Heart right ventricle (tissue), 16 donors: Measurements from ENCODE around the gene DEF6. TPM values are rescaled to one million over a fixed set of nuclear protein-coding genes. Genes with fewer than 3 reads are reported as not detected.

Experiments
- ATAC-seq, 8 donors: fragments of 200-7000 bp; cut with Tn5 transposase; one replicate each; pipeline ENCODE4 v1.9.1; 2020; ENCODE audit warnings: mild to moderate bottlenecking in 8 of 8, moderate library complexity in 8 of 8, moderate number of reproducible peaks in 1 of 8
- DNase-seq, 2 donors: peaks; one replicate each; pipeline ENCODE4 v3.0.0-alpha.2; 2020
- H3K27ac ChIP-seq, 10 donors: fragments of 200-600 bp; sonication (generic) in 2 of 10; one replicate each; pipeline versions ENCODE4 v1.5.0 to v1.8.0; 2020 to 2022; ENCODE audit warnings: mild to moderate bottlenecking in 3 of 10
- H3K27me3 ChIP-seq, 7 donors: fragments of 200-600 bp; one replicate each; pipeline ENCODE4 v1.8.0; 2021 to 2022; ENCODE audit warnings: mild to moderate bottlenecking in 2 of 7
- H3K36me3 ChIP-seq, 9 donors: fragments of 200-600 bp; sonication (generic) in 1 of 9; one replicate each; pipeline versions ENCODE4 v1.5.0 to v1.8.0; 2020 to 2022; ENCODE audit warnings: mild to moderate bottlenecking in 2 of 9
- H3K4me1 ChIP-seq, 9 donors: fragments of 200-600 bp; sonication (generic) in 1 of 9; one replicate each; pipeline versions ENCODE4 v1.5.0 to v1.8.0; 2020 to 2022; ENCODE audit warnings: mild to moderate bottlenecking in 4 of 9
- H3K4me3 ChIP-seq, 10 donors: fragments of 200-600 bp; sonication (generic) in 2 of 10; one replicate each; pipeline versions ENCODE4 v1.5.0 to v1.8.0; 2020 to 2022; ENCODE audit warnings: mild to moderate bottlenecking in 7 of 10, moderate library complexity in 2 of 10
- H3K9me3 ChIP-seq, 11 donors: fragments of 200-600 bp in 10 of 11; sonication (generic) in 2 of 11; one replicate each; pipeline versions ENCODE4 v1.5.0 to v1.8.0; 2013 to 2022; ENCODE audit warnings: mild to moderate bottlenecking in 2 of 11, control low read depth in 1 of 11, moderate library complexity in 1 of 11
- CTCF ChIP-seq, 9 donors: fragments of 200-600 bp; sonication (generic) in 2 of 9; IDR thresholded peaks; one replicate each; pipeline versions ENCODE4 v1.5.0 to v1.8.0; 2021 to 2022; ENCODE audit warnings: antibody characterized with exemption in 9 of 9, mild to moderate bottlenecking in 5 of 9, moderate library complexity in 1 of 9
- WGBS, 2 donors: extraction: QIAGEN DNeasy Blood & Tissue Kit; methylation state at CpG; one replicate each; pipeline ENCODE4 v1.1.7; 2013; ENCODE audit warnings: inconsistent platforms in 1 of 2; 5-methylcytosine and 5-hydroxymethylcytosine counted together
- intact Hi-C, 10 donors: fragments of 100-400 bp; cut with DNase I; formaldehyde crosslinking; loops; one replicate each; pipeline versions ENCODE4 v1.11.1 to v1.14.2; 2022
- polyA plus RNA-seq, 2 donors: library from polyadenylated mRNA; stranded (reverse); fragments of 200-250 nt; gene quantifications; one replicate each; pipeline ENCODE4 v1.2.3, GENCODE V29; 2013
- total RNA-seq, 10 donors: library from RNA; stranded (reverse); fragmentation: NEBNext Ultra II Directional in 3 of 10; extraction: Animal tissue kit (Norgen Biotek cat#: 25700) in 3 of 10; gene quantifications; one replicate each; pipeline versions ENCODE4 v1.2.1 to v1.2.4, GENCODE V29; 2021 to 2023
- donor health status: Arrhythmogenic right ventricular cardiomyopathy.
- donor health status: ischemic (EF 13 %, LVEDD 7.1; RV severe dilation, severe dysfunction).
- donor health status: healthy with polysubstance abuse.
- donor health status: DM: no; HTN: yes; CAD: no.
- donor health status: DM: no; HTN: no; CAD: no.
- donor health status: ischemic (EF 25% LVEDD 6.9; RV normal size, moderate dysfunction).
- donor health status: ischemic (EF 25% LVEDD 5.7; RV mildly dilated, moderate dysfunction).
- donor health status: healthy.
- donor health status: DM: yes; HTN: yes; CAD: no.
- donor health status: Ischemic cardiomyopathy.
- donor health status: ischemic (EF 35%, LVEDD 5.7; RV mildly dilated, moderate dysfunction).
- donor health status: nonischemic (EF 11% LVEDD 7.7; RV severe dilation, severe dysfunction).
- donor health status: DM: yes; HTN: yes; CAD: no.
- donor health status: PGD.
- donor health status: ischemic (EF 29% LVEDD 5.4; RV normal size, mild dysfunction).
- donor health status: nonischemic (EF 23%, LVEDD 6.1; RV moderate dilation, normal function).

DEF6 gene
- total and polyA plus RNA-seq, 12 donors, result 0.62 to 8.8 (median 0.99) TPM

DNA sequence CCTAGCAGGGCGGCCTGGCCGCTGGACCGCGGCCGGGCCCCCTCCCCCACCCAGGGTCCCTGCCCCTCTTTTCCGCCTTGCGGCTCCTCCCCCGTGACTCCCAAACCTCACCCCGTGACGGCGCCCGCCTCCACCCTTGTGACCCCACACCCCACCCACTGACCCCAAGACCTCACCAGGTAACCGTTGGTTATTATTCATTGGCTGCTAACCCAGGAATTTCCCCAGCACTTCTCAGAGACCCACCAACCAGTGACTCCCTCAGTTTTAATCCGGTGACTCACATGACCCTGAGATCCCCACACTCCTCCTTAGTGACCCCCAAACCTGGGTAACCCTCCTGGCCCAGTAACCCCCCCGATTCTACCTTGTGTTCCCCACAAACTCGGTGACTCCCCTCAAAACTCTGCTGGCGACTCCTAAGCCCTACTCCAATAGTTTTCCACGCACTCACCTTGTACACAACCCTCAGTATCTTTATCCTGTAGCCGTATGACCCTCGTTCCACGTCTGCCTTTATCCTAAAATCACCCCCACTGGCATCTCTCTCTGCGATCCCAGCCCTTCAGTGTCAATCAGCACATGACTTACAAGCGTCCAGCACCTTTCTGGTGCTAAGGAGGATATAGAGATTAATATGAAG lies 37.5 kb upstream of the DEF6 start:
- peak overlapping the region; percentile 94 to 100 (median 98) for H3K27ac ChIP-seq
- H3K27me3 ChIP-seq, result no peaks in the 10 kb centered on the region
- H3K4me3 ChIP-seq, result peak overlapping the region; percentile 63 to 95 (median 81)
- peak; percentile 78 to 80 for DNase-seq
- TF ChIP-seq CTCF (IDR thresholded peaks at IDR 0.05), result no peak
- H3K4me1 ChIP-seq, result peaks cover 7 to 59% (median 37%) of the 10 kb centered on the region in 9 donors
- no peaks in the 10 kb centered on the region for H3K9me3 ChIP-seq
- 3% methylated on average over 21 to 23 of the region's 23 CpGs for WGBS, 2 donors
- intact Hi-C loops, result no loop called here
- ATAC-seq, result peak; percentile 58 to 77 (median 66)
- no peaks in the 10 kb centered on the region for H3K36me3 ChIP-seq

DNA sequence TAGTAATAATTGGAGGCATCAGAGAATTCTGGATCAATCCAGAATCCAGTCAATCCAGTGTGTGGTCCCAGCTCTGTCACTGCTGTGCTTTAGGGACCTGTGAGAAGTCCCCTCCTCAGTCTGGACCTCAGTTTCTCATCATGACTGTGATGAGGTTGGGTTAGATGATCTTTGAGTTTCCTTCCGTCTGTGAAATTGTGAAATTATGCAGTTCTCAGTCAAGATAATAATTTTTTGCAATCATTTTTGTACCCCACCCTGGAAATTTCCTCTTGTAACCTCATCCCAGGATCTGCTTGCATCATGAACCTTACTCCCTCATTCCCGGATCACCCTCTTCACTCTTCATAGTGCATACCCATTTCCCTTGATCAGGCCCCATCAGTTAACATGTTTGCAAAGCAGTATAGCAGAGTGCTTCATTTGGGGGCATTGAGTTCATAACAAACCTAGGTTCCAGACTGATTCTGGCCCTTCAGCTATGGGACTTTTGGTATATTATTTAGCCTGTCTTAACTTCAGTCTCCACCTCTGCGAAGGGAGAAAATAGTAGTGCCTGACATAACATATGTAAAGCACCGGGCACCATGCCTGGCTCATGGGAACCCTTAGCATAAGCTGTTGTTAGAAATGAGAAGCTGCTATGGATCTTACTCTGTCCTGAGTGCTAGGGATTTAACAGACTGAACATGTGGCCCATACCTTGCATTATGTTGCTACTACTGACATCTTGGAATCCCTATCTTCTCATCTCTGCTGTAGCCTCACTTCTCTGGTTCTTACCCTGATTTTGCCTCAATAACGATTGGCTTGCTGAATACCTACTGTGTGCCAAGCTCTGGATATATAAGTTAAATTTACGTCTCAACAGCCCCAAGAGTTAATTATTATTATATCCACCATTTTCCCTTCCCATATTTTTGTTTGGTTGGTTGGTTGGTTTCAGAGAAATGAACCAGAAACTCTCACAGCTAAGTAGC lies 36.7 kb upstream of the DEF6 start:
- TF ChIP-seq CTCF (IDR thresholded peaks at IDR 0.05), result no peak
- Histone ChIP-seq H3K27ac (peak overlapping the region; percentile 94 to 100 (median 98)), H3K4me1 (peaks cover 7 to 67% (median 37%) of the 10 kb centered on the region in 9 donors), H3K36me3 (no peaks in the 10 kb centered on the region), H3K4me3 (peak overlapping the region; percentile 63 to 95 (median 81)), H3K27me3 (no peaks in the 10 kb centered on the region), H3K9me3 (no peaks in the 10 kb centered on the region)
- ATAC-seq (no peak), DNase-seq (no peak)
- intact Hi-C loops, result no loop called here
- 78 to 80% methylated on average over 6 of the region's 6 CpGs for WGBS, 2 donors

DNA sequence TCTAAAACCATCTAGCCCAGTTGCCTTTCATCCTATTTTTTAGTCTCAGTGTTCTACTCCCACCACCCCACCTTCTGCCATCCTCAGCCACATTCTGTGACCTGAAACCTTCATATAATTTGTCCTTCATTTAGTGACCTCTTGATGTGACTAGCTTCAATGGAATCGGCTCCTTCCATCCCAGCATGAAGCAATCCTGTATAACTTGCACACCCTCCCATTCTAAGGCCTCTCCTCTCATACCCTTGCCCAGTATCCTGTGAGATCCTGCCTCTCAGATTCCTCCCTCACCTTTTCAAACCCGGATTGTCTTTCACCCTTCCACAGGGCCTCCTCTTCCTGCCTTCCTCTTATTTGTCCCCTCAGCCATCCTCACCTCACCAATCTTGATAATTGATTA lies 35.0 kb upstream of the DEF6 start:
- no peaks in the 10 kb centered on the region for H3K9me3 ChIP-seq
- no peak for TF ChIP-seq CTCF (IDR thresholded peaks at IDR 0.05)
- H3K27ac ChIP-seq, result peak overlapping the region in 6 of 10 donors; percentile 19 to 100 (median 64)
- intact Hi-C loops, result no loop called here
- H3K27me3 ChIP-seq, result no peaks in the 10 kb centered on the region
- 30 to 65% methylated on average over 2 of the region's 2 CpGs for WGBS, 2 donors
- no peak for DNase-seq
- no peak for ATAC-seq
- peaks cover 7 to 79% (median 37%) of the 10 kb centered on the region in 9 donors for H3K4me1 ChIP-seq
- no peaks in the 10 kb centered on the region for H3K36me3 ChIP-seq
- no peak overlapping the region for H3K4me3 ChIP-seq

DNA sequence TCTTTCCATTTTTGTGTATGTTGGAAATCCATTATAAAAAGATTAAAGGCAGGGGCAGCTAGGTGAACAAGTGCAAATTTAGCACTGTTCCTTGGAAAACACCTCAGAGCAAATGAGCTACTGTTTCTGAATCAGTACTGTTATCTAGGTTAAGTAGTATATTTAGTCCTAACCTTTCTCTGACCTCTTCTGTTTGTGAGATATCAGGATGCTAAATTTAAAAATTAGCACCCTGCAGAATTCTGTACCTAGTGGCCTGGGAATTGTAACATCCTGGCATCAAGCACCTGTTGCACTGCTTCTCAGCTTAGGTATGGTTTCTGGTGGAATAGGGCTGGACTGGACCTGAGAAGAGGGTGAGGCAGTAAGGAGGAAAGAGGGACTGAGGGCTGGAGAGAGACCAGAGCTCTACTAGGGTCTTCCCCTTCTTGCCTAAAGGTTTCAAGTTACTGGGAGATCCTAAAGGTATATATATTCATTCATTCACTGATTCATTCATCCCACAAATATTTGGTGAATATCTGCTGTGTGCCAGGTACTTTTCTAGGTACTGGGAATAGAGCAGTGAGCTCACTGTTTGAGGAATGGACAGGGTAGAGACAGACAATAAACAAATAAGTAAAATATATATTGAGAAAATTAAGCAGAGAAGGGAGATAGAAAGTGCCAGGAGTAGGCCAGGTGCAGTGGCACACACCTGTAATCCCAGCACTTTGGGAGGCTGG lies 32.9 kb upstream of the DEF6 start:
- Histone ChIP-seq H3K36me3 (peaks cover 0 to 1% (median 0%) of the 10 kb centered on the region in 9 donors), H3K4me1 (peaks cover 7 to 83% (median 31%) of the 10 kb centered on the region in 9 donors), H3K9me3 (no peaks in the 10 kb centered on the region), H3K27ac (peak overlapping the region; percentile 31 to 80 (median 56)), H3K27me3 (no peaks in the 10 kb centered on the region), H3K4me3 (peak overlapping the region in 1 of 10 donors; percentile 7)
- intact Hi-C loops, result no loop called here
- peak in 4 of 8 donors; percentile 6 to 47 (median 18) for ATAC-seq
- no peak for TF ChIP-seq CTCF (IDR thresholded peaks at IDR 0.05)
- no peak for DNase-seq
